Measurements from ENCODE around the gene ASPHD1.

ASPHD1 gene

GRCh38 chr16:29915590-29916247 is 15.4 kb downstream of the ASPHD1 start:
- TF ChIP-seq REST (IDR thresholded peaks at IDR 0.05; ENCODE audit: insufficient read depth in 1 of 2, low read depth in 2 of 2, low read length in 2 of 2) (no peak), SIN3A (IDR thresholded peaks at IDR 0.05; ENCODE audit: borderline replicate concordance, insufficient read depth, low read length) (no peak), FOXP2 (optimal IDR thresholded peaks at IDR 0.05; ENCODE audit: borderline replicate concordance, extremely low read depth, extremely low read length, insufficient read depth) (no peak), POLR2AphosphoS5 (IDR thresholded peaks at IDR 0.05; ENCODE audit: low read depth, low read length) (no peak), TAF1 (IDR thresholded peaks at IDR 0.05; ENCODE audit: borderline replicate concordance, insufficient read depth, low read length) (no peak)

DNA sequence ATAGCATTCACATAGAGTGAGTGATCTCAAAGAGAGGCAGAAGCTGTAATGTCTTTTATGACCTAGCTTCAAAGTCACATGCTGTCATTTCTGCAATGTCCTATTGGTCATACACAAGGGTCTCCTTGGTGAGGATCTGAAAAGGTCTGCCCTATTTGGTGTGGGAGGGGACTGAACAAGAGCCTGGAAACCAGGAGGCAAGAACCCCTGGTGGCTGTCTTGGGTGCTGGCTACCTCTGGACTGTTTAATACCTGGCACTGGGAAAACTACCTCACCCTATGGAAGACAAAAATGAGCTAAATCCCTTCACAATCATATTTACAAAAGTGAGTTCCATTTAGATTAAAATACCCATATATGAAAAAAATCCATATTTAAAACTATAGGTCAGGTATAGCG is 16.7 kb downstream of the ASPHD1 start:
- TF ChIP-seq REST (IDR thresholded peaks at IDR 0.05; ENCODE audit: insufficient read depth in 1 of 2, low read depth in 2 of 2, low read length in 2 of 2) (no peak), TAF1 (IDR thresholded peaks at IDR 0.05; ENCODE audit: borderline replicate concordance, insufficient read depth, low read length) (no peak), SIN3A (IDR thresholded peaks at IDR 0.05; ENCODE audit: borderline replicate concordance, insufficient read depth, low read length) (no peak), FOXP2 (optimal IDR thresholded peaks at IDR 0.05; ENCODE audit: borderline replicate concordance, extremely low read depth, extremely low read length, insufficient read depth) (no peak)

GRCh38 chr16:29920288-29921033 is 20.2 kb downstream of the ASPHD1 start:
- TF ChIP-seq REST (IDR thresholded peaks at IDR 0.05; ENCODE audit: insufficient read depth in 1 of 2, low read depth in 2 of 2, low read length in 2 of 2) (no peak), FOXP2 (optimal IDR thresholded peaks at IDR 0.05; ENCODE audit: borderline replicate concordance, extremely low read depth, extremely low read length, insufficient read depth) (no peak), POLR2AphosphoS5 (IDR thresholded peaks at IDR 0.05; ENCODE audit: low read depth, low read length) (no peak), SIN3A (IDR thresholded peaks at IDR 0.05; ENCODE audit: borderline replicate concordance, insufficient read depth, low read length) (no peak), TAF1 (IDR thresholded peaks at IDR 0.05; ENCODE audit: borderline replicate concordance, insufficient read depth, low read length) (no peak)

- TF ChIP-seq POLR2AphosphoS5 (IDR thresholded peaks at IDR 0.05; ENCODE audit: low read depth, low read length), result no peak
Measured at GRCh38 chr16:29921034-29921385, 20.7 kb downstream of the ASPHD1 start.

- TF ChIP-seq POLR2AphosphoS5 (IDR thresholded peaks at IDR 0.05; ENCODE audit: low read depth, low read length) (no peak), FOXP2 (optimal IDR thresholded peaks at IDR 0.05; ENCODE audit: borderline replicate concordance, extremely low read depth, extremely low read length, insufficient read depth) (no peak), REST (IDR thresholded peaks at IDR 0.05; ENCODE audit: insufficient read depth in 1 of 2, low read depth in 2 of 2, low read length in 2 of 2) (no peak), TAF1 (IDR thresholded peaks at IDR 0.05; ENCODE audit: borderline replicate concordance, insufficient read depth, low read length) (no peak), SIN3A (IDR thresholded peaks at IDR 0.05; ENCODE audit: borderline replicate concordance, insufficient read depth, low read length) (no peak)
Measured at GRCh38 chr16:29922326-29922725, 22.0 kb downstream of the ASPHD1 start.

Data from PFSK-1 (cell line).